Measurements from ENCODE around the gene SPDYA.

GRCh38 chr2:28776471-28776870, 34.2 kb upstream of the SPDYA start:
- TF ChIP-seq POLR2A (IDR thresholded peaks at IDR 0.05; ENCODE audit: low read depth, low read length) (no peak), POLR2AphosphoS5 (IDR thresholded peaks at IDR 0.05; ENCODE audit: low read depth, low read length) (no peak), TAF1 (IDR thresholded peaks at IDR 0.05; ENCODE audit: borderline replicate concordance, low read depth, low read length) (no peak)

Data from GM12892 (cell line).